HTERT RPE-1 (cell line): ENCODE measurements around the gene GRIK5.
"Not testable (repeated sequence)": the region's sequence is repeated elsewhere in the genome, so short reads cannot be mapped to it uniquely, and the experiment has no call there.

Source experiments
- in situ Hi-C: fragments of 300-500 bp; cut with MboI; formaldehyde crosslinking; loops from 4 replicates; pipeline ENCODE4 v1.14.3; 2020; ENCODE audit warnings: low sequenced_read_pairs

The GRIK5 gene

DNA sequence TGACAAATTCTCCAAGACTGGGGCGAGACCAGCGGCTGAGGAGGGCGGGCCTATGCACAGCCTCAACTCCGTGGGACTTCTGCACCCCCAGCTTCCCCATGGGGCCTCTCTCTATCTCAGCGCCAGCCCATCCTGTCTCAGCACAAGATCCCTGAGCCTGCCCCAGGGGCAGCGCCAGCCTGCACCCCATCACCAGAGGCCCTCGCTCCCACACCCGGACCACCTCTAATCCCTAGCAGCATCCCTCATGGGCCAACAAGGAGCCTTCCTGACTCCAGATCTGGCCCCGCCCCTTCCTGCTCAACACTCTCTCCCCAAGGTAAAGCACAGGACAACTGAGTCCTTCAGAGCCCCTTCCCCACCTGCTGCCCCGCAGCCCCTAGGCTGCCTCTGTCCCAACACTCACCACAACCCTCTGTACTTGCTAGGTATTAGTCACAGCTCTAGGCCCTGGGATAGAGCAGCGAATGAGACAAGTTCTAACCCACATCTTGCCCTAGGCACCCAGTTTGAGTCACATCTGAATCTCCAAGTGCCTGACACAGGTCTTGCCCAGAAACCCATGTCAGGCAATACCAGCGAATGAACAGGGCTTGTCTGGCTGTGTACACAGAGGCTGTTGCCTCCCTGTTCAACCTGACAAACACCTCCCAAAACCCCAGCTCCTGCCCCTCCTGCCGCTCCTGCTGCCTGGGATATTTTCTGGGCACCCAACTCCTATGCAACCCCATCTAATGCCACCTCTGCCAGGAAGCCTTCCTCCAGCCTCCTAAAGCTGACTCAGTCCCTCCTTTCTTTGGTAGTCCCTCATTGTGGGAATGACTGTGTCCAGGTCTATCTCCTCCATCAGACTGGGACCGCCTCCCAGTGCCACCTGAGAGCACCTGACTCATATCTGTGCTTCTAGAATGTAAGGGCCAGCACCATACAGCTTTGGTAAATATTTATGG, 18.6 kb downstream of the GRIK5 start:
- in situ Hi-C loops, result no loop called here

DNA sequence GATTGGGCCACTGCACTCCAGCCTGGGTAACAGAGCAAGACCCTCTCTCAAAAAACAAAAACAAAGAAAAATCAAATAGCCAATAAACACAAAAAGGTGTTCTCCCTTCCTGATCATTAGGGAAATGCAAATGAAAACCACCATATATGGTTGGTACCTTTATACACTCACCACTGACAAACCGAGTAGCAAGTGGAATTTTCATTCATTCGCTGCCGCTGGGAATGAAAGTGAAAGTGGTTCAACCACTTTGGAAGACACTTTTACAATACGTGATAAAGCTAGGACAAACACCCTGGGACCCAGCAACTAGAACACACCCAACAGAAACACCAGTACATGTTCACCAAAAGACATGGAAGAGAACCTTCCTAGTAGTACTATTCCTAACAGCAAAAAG, 21.0 kb downstream of the GRIK5 start:
- in situ Hi-C loops, result no loop called here

DNA sequence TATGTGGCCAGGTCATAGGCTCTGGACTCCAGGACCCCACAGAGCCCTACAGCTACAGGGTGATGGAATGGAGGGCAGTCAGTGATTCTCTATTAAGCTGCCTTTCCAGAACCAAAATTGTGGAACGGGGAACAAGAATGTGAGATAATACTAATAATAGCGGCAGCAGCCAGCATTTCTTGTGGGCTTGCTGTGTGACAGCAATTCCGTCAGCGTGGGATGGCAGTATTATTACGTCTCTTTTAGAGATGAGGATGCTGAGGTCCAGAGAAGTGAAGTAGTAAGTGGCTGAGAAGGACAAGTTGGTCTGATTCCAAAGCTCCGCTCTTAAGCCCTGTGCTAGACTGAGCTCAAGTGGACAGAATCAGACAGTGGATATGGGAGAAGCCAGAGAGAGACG, 24.4 kb downstream of the GRIK5 start:
- in situ Hi-C loops, result no loop called here

DNA sequence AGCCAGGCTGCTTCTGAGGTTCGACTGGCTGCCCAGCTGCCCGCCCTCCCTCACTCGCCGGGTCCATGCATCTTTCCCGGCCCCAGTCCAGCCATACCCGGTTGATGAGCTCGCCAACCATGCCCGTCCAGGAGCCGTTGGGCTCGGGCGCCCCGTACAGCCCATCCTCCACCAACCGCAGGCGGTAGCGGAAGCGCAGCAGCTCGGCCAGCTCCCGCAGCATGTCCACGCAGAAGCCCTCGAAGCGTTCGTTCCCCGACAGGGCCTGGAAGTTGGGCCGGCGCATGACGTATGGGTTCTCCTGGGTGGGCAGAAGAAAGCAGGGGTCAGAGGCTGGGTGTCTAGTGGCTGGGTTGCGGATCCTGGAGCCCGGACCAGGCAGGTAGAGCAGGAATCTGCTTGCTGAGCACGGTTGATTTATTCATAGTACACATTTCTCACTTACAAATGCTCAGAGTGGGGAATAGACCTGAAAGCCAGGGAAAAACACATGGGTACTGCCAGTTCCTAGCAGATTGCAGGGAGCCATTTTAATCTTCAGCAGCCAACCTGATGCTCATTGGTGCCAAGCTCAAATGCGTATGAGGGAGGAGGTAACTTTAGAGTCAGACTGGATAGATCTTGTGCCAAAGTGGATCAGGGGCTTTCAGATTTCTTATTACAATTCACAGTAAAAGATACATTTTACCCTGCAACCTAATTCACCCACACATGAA, 27.4 kb downstream of the GRIK5 start:
- in situ Hi-C loops, result no loop called here

DNA sequence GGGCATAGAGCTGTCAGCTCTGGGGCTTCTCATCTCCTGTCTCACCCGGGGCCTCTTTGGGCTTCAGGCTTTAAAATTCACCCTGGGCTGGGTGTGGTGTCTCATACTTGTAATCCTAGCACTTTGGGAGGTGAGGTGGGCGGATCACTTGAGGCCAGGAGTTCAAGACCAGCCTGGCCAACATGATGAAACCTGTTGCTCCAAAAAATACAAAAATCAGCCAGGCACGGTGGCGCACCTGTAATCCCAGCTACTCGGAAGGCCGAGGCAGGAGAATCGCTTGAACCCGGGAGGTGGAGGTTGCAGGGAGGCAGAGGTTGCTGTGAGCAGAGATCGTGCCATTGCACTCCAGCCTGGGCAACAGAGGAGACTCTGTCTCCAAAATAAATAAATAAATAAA, 29.5 kb downstream of the GRIK5 start:
- in situ Hi-C loops, result not testable (repeated sequence)

DNA sequence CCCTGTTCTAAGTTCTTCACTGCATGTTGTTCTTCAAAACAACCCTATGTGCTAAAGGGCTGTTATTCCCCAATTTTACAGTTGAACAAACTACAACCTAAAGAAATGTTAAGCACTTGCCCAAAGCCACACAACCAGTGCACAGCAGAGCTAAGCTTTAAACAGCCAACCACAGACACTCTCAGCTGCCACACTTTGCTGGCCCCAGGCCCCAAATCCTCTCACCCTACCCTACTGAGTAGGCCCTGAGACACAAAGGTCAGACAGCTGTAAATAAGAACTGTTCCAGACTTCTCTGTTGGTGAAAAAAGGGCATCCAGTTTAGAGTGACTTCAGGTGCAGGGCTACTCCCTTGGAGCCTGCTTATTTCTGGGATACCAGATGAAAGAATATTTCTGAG, 30.0 kb downstream of the GRIK5 start:
- in situ Hi-C loops, result no loop called here

DNA sequence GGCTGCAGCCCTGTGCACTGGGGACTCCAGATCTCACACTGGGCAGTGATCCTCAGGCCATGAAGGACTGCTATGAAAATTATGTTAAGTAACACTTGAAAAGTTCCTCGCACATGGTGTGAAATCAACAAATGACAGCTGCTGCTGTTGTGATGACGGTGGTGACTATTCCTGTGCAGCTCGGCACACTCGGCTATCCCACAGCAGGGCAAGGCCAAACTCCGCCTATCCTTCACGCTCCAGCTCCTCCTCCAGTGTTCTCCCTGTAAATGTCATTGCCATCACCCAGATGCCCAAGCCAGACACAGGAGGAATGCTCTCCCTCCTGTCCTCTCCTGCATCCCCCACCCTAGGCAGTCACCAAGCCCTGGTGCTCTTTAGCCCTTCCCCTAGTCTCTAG, 31.3 kb downstream of the GRIK5 start:
- in situ Hi-C loops, result no loop called here

DNA sequence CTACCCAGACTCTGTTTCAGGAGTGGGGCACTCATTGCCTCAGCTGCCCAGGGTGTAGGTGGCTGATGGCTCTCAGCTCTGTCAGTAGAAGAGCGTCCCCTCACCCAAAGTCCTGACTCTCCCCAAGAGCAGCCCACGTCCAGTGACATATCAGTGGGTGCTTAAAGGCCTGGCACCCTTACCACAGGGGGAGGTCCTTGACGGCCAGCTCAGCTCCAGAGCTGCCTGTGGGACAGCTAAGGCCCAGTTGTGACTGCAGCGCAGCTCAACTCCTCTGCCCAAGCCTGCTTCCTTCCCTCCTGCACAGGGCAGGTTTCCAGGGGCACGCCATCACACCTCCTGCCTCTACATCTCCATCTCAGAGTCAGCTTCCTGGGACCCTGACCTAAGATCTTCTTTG, 32.4 kb downstream of the GRIK5 start:
- in situ Hi-C loops, result no loop called here

DNA sequence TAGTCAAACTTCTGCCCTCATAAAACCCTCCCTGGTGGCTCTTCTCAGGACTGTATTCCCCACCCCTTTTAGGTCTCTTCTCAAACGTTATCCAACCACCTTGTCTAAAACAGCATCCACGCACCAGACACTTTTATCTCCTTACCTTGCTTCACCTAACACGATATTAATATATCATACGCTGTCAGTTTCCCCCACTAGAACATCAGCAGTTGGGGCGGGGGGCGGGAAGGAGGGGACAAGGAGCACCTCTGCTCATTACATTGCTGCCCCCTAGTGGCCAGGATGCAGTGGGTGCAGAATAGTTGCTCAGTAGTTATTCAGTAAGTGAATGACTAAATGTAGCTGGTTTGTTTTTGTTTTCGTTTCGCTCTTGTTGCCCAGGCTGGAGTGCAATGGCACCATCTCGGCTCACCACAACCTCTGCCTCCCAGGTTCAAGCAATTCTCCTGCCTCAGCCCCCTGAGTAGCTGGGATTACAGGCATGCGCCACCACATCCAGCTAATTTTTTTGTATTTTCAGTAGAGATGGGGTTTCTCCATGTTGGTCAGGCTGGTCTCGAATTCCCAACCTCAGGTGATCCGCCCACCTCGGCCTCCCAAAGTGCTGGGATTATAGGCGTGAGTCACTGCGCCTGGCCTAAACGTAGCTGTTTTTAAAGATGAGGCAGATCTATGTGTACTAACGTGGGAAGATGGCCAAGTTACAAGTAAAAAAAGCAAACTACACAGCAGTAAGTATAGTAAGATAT, 35.2 kb downstream of the GRIK5 start:
- in situ Hi-C loops, result not testable (repeated sequence)

DNA sequence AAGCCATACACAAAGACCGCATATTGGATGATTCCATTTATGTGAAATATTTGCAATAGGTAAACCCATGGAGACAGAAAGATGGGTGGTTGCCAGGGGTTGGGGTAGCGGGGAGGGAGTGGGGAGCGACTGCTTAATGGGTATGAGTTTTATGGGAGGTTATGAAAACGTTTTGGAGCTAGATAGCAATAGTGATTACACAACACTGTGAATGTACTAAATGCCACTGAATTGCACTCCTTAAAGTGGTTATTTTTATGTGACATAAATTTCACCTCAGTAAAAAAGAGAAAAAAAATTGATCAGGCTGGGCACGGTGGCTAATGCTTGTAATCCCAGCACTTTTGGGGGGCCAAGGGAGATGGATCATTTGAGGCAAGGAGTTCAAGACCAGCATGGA, 36.6 kb downstream of the GRIK5 start:
- in situ Hi-C loops, result no loop called here

DNA sequence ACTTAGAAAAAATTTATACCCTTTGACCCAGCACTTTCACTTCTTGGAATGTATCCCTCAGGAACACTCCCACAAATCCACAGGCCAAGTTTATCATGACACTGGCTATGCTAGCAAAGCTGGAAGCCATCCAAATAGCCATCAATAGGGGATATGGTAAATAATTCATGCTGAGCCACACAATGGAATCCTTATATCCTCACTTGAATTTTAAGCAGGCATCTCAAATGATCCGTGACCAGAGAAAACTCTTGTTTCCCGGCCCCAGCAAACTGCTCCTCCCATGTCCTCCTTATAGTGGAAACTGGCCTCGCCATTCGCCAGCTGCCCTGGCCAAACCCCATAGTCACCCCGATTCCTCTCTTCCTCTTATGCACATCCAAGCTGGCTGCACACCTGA, 37.6 kb downstream of the GRIK5 start:
- in situ Hi-C loops, result no loop called here

DNA sequence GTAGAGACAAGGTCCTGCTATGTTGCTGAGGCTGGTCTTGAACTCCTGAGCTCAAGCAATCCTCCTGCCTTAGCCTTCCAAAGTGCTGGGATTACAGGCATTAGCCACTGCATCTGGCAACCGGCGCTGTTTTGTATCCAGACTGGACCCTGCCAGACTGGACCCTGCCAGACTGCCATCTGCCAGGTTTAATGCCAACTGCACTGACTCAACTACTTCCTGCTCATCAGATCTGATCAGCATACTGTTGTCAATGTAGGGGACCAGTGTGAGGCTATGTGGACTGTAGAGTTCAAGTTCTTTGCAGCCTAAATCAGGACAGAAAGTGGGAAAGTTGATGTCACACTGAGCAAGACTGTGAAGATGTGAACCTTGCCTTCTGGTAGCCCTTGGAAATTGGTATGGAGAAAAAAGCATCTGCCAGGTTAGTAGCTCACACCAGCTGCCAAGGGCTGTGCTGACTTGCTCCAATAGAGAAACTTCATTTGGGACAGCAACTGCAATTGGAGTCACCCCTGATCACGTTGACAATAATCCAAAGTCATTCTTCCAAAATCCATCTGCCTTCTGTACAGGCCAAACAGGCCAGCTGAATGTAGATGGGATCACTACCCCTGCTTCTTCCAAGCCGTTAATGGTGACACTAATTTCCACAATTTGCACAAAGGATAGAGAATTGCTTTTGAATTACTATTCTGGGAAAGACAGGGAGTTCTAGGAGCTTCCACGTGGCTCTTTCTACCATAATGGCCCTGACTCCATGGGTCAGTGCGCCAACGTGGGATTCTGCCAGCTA, 39.2 kb downstream of the GRIK5 start:
- in situ Hi-C loops, result no loop called here

DNA sequence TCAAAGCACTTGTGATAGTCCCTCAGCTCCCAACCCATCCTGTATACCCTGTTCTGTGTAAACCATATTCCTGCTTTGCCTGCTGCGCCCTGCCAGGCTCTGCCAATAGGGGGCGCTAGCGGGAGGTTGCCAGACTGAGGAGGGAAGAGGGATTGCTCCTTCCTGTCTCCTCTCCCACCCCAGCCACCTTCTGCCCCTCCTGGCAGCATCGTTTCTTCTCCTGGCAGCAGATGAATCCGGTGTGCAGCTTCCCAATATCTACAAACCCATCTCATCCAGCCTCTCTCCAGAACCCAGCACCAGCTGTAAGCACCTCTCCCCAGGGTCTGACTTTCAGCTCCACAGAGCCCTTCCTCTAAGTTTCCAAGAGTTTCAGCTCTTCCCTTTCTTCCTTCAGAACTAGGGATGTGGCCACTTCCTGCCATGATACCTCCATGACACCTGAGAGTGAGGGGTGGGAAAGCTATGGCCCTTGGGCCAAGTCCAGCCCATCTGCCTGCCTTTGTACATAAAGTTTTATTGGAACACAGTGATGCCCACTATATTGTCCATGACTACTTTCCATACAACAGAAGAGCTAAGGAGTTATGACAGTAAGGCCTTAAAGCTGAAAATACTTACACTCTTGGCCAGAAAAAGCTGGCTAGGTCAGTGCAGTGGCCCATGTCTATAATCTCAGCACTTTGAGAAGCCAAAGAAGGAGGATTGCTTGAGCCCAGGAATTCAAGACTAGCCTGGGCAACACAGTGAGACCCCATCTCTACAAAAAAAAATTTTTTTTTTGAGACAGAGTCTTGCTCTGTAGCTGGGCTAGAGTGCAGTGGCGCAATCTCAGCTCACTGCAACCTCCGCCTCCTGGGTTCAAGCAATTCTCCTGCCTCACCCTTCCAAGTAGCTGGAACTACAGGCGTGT, 41.4 kb downstream of the GRIK5 start:
- in situ Hi-C loops, result no loop called here

DNA sequence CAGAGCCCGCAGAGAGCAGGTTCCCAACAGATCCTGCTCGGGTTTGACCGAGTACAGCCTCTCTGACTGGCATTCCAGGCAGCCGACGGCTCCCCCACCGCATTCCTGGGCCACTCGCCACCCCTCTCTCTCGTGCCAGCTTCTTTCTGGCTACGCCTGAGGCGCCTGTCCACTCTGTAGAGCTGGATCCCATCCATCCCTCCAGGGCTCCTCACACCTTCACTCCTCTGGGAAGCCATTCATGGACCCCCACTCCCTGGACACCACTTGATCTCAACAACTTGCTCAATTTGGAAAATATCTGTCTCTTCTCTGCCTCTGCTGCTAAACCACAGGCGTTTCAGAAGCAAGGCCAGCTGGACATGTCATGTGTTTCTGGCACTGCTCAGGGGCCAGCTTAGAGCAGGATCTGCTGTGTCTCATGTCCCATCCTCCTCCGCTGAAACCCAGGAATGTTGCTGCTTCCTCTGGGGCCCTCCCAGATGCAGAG, 45.3 kb downstream of the GRIK5 start:
- in situ Hi-C loops, result no loop called here

DNA sequence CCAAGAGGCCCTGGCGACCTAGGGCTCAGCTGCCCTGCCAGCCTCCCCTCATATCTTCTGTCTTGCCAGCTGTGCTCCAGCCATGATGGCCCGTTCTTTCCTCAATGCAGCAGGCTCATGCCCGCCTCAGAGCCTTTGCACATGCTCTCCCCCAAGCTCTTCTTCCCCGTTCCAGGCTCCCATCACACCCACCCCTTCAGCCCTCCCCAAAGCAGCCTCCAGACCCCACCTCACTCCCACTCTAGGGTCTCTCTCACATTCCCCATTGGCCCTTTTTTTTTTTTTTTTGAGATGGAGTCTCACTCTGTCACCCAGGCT, 46.1 kb downstream of the GRIK5 start:
- in situ Hi-C loops, result no loop called here

DNA sequence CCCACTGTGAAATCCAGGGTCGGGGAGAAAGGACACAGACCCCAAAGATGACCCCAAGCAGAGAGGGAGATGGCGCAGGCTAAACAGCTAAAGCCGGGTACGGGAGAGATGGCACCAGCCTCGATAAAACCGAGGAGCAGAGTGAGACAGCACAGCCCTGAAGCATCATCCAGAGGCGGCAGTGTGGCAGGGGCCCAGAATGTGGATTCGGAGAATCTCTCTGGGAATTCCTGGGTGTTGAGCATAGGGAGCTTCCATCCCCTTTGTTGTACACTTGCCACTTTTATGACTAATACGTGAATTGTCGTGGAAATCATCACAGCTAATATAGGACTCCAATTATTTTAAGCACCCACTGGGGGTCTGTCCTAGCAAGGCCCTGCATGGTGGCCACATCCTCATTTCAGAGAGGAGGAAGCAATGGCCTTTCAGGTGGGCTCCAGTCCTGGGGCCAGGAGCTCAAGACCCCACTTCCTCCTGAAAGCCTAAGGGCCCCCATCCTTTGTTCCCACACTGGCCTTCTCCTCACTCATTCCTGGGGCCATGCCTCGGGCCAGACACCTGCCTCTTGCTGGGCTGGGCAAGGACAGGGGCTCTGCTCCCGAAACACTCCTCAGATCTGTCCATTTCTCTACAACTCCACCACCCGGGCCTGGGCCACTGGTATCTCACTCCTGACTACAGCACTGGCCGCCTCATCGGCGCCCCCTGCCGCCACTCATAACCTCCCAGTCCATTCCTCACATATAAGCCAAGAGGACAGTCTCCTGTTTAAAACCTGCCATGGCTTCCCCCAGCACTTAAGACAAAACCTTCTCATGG, 46.7 kb downstream of the GRIK5 start:
- in situ Hi-C loops, result no loop called here

DNA sequence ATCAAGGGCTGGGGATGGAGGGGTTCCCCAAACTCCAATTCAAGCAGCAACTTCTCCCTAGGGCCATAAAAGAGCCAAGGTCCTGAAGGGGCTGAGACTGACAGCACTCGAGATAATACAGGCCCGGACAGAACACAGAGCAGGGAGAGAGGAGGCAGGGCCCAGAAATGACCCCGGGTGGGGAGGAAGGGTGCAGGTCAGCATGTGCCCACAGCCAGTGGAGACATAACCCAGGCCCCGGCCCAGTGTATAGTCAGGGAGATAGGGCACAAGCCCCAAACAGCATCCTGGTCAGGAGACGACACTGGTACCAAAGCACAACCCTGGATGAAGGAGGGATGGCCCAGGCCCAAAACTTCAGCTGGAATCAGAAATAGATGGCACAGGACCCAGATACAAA, 47.4 kb downstream of the GRIK5 start:
- in situ Hi-C loops, result no loop called here

DNA sequence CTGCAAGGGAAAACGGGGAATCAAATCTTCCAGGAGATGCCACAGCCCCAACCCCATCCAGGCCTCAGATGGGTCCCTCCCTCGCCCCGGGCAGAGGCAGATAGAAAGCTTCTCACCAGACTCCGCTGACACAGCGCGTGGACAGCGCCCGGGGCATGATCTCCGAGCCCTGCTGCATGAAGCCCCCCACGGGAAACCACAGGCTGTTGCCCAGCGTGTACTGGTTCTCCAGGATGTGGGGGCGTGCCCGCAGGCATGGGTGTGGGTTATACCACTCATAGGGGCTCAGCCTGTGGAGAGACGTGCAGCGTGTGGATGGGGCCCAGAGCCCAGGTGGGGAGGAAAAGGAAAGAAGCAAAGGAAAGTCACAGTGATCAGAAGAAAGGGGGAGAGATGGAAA, 48.8 kb downstream of the GRIK5 start:
- in situ Hi-C loops, result no loop called here
